Gastrocnemius medialis (tissue), 4 donors: ENCODE results near the gene STX11.

ENCODE experiments used
- POLR2A ChIP-seq, 2 donors: fragments of 450-650 bp; IDR thresholded peaks; one replicate each; pipeline ENCODE4 v1.6.1; 2017; ENCODE audit warnings: antibody characterized with exemption in 2 of 2, mild to moderate bottlenecking in 2 of 2, moderate library complexity in 2 of 2
- TF ChIP-seq, protein P1 (sequence below), 5 experiments: fragments of 450-650 bp in 3 of 5; fragments of 200-600 bp in 2 of 5; sonication (generic) in 2 of 5; IDR thresholded peaks in 4 of 5; conservative IDR thresholded peaks in 1 of 5; 1 replicate in 4 of 5; 2 replicates in 1 of 5; pipeline ENCODE4 v1.5.1; 2016 to 2019; ENCODE audit warnings: antibody characterized with exemption in 5 of 5, mild to moderate bottlenecking in 3 of 5, moderate library complexity in 3 of 5

DNA sequence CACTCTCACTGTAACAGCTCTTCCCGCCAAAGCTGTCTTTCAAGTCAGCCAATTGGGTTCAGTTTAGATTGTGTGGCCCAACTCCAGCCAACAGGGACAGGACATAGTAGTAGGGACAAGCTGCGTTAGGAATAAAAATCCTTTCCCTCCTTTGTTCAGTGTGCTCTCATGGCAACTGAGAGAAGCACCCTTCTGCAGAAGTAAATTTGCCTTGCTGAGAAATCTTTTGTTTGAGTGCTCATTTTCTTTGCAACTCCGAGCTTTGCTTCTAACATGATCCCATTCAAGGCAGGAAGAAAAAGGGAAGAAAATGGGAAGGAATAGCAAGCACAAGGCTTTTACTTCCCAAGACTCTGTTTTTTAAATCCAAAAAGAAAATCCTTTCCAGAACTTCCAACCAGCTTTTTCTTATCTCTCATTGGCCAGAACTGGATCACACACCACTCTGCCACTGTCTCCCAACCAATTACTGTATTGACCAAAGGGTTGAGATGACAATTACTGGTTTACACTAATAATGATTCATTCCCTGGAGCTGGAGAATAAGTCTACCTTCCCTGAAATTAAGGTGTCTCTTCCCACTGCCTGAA, 52.7 kb downstream of the STX11 start:
- TF ChIP-seq, protein P1, sequence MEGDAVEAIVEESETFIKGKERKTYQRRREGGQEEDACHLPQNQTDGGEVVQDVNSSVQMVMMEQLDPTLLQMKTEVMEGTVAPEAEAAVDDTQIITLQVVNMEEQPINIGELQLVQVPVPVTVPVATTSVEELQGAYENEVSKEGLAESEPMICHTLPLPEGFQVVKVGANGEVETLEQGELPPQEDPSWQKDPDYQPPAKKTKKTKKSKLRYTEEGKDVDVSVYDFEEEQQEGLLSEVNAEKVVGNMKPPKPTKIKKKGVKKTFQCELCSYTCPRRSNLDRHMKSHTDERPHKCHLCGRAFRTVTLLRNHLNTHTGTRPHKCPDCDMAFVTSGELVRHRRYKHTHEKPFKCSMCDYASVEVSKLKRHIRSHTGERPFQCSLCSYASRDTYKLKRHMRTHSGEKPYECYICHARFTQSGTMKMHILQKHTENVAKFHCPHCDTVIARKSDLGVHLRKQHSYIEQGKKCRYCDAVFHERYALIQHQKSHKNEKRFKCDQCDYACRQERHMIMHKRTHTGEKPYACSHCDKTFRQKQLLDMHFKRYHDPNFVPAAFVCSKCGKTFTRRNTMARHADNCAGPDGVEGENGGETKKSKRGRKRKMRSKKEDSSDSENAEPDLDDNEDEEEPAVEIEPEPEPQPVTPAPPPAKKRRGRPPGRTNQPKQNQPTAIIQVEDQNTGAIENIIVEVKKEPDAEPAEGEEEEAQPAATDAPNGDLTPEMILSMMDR (IDR thresholded peaks at IDR 0.05 in 4 of 5, conservative IDR thresholded peaks at IDR 0.05 in 1 of 5), result no peak
- TF ChIP-seq POLR2A (IDR thresholded peaks at IDR 0.05), result no peak
